Stimulated activated CD4-positive, alpha-beta T cell treated with anti-CD3 and anti-CD28 coated beads, Interleukin-1b, Interleukin-23, amount 100 ng/mL, for 48 hours (primary cell): ENCODE data around the gene NKX2-2.
A peak's percentile ranks its signal among the peaks of the same experiment; 100 is the strongest.

ENCODE experiments used
- DNase-seq: peaks from one replicate; pipeline ENCODE4 v3.0.0-alpha.2; 2020

The NKX2-2 gene

GRCh38 chr20:21513881-21514540 is at the start of gene NKX2-2:
Gene NKX2-2 (minus strand): TSS chr20:21514064. CDS start chr20:21513669, 395 bp downstream.
- no peak for DNase-seq

GRCh38 chr20:21562656-21563055 is 48.8 kb upstream of the NKX2-2 start:
- no peak for DNase-seq

- DNase-seq, result peak; percentile 39
These were observed 45.4 kb upstream of the NKX2-2 start for GRCh38 chr20:21559305-21559704.

- DNase-seq, result peak; percentile 45
These were observed 43.6 kb upstream of the NKX2-2 start for GRCh38 chr20:21557241-21558020.

GRCh38 chr20:21556398-21556797 is 42.5 kb upstream of the NKX2-2 start:
- DNase-seq, result no peak

GRCh38 chr20:21555470-21556120 is 41.7 kb upstream of the NKX2-2 start:
- no peak for DNase-seq

- no peak for DNase-seq
These were observed 41.1 kb upstream of the NKX2-2 start for GRCh38 chr20:21554985-21555384.

- DNase-seq, result no peak
These were observed 40.6 kb upstream of the NKX2-2 start for GRCh38 chr20:21554376-21554890.

GRCh38 chr20:21550587-21550986 is 36.7 kb upstream of the NKX2-2 start:
- DNase-seq, result no peak

- DNase-seq, result peak; percentile 50
These were observed 34.6 kb upstream of the NKX2-2 start for GRCh38 chr20:21548390-21549035.

- DNase-seq, result no peak
These were observed 32.5 kb upstream of the NKX2-2 start for GRCh38 chr20:21546355-21546754.

- no peak for DNase-seq
These were observed 25.6 kb upstream of the NKX2-2 start for GRCh38 chr20:21539512-21539911.

- DNase-seq, result no peak
These were observed 21.0 kb upstream of the NKX2-2 start for GRCh38 chr20:21534886-21535285.

GRCh38 chr20:21534453-21534852 is 20.6 kb upstream of the NKX2-2 start:
- DNase-seq, result no peak

- no peak for DNase-seq
These were observed 16.0 kb upstream of the NKX2-2 start for GRCh38 chr20:21529863-21530262.

- no peak for DNase-seq
These were observed 15.0 kb upstream of the NKX2-2 start for GRCh38 chr20:21528870-21529269.

GRCh38 chr20:21527908-21528307 is 14.0 kb upstream of the NKX2-2 start:
- DNase-seq, result no peak

- DNase-seq, result no peak
These were observed 12.9 kb upstream of the NKX2-2 start for GRCh38 chr20:21526776-21527175.

GRCh38 chr20:21523895-21524294 is 10.0 kb upstream of the NKX2-2 start:
- DNase-seq, result no peak

- no peak for DNase-seq
These were observed 9.5 kb upstream of the NKX2-2 start for GRCh38 chr20:21523281-21523868.

- DNase-seq, result no peak
These were observed 8.8 kb upstream of the NKX2-2 start for GRCh38 chr20:21522481-21523280.
